K562 (cell line): Measurements from ENCODE around the gene PLCB1. TPM values are rescaled to one million over a fixed set of nuclear protein-coding genes. Genes with fewer than 3 reads are reported as not detected.

Experiments
- ATAC-seq: fragments of 200-7000 bp; cut with Tn5 transposase; 3 replicates; pipeline ENCODE4 v1.9.1; 2020; ENCODE audit warnings: moderate library complexity
- BruUV-seq: library from RNA; stranded (reverse); fragments of 400-500 nt; replicated peaks from 2 replicates; lab custom pipeline; 2021; lab: Mats Ljungman, UMichigan
- CTCF ChIA-PET: fragments of 300-600 bp; formaldehyde crosslinking; extraction: SDS; loops from one replicate; lab custom pipeline; 2021; ENCODE audit warnings: low intra/inter-chr PET ratio; lab: Yijun Ruan, JAX
- POLR2A ChIA-PET: fragments of 300-600, 350-650 bp; sonication (Branson Sonifier 250); formaldehyde crosslinking; extraction: SDS; loops from one replicate; lab custom pipeline; 2021; ENCODE audit warnings: antibody characterized with exemption, inconsistent platforms; lab: Yijun Ruan, JAX
- DNase-seq, 4 experiments: peaks; one replicate each; pipeline versions ENCODE4 v3.0.0 to v3.0.0-alpha.2; 2011 to 2018; ENCODE audit warnings: low spot score in 3 of 4, mixed read lengths in 3 of 4; ENCODE audit errors: extremely low read depth in 1 of 4
- FAIRE-seq: peaks from 2 replicates; lab custom pipeline; 2011; peaks lifted over from hg19 to GRCh38; lab: Jason Lieb, UNC
- H2AFZ ChIP-seq: 2 replicates; pipeline ENCODE4 v1.6.0; 2011; ENCODE audit warnings: low read depth, low read length, control low read depth, inconsistent platforms
- H3K27ac ChIP-seq: fragments of 200-600 bp; 3 replicates; pipeline ENCODE4 v1.8.0; 2011; ENCODE audit warnings: low read depth, mild to moderate bottlenecking, control low read depth, inconsistent platforms, low read length, moderate library complexity, mixed read lengths; ENCODE audit errors: extremely low read depth
- H3K27me3 ChIP-seq, 2 experiments: fragments of 300-600 bp in 1 of 2; 2 replicates in 1 of 2; 3 replicates in 1 of 2; pipeline versions ENCODE4 v1.6.0 to v1.8.0; 2011; ENCODE audit warnings: inconsistent platforms in 2 of 2, low read length in 2 of 2, mild to moderate bottlenecking in 1 of 2, mixed read lengths in 1 of 2, moderate library complexity in 1 of 2; ENCODE audit not compliant: control insufficient read depth in 2 of 2, insufficient read depth in 2 of 2
- H3K36me3 ChIP-seq: fragments of 300-600 bp; 3 replicates; pipeline ENCODE4 v1.8.0; 2011; ENCODE audit warnings: mild to moderate bottlenecking, low read length, inconsistent platforms; ENCODE audit not compliant: control insufficient read depth, insufficient read depth
- H3K4me1 ChIP-seq, 2 experiments: fragments of 200-600 bp in 1 of 2; replicated peaks in 1 of 2; 2 replicates in 1 of 2; 3 replicates in 1 of 2; pipeline versions ENCODE4 v1.5.1 to v1.8.0; 2011; ENCODE audit warnings: inconsistent platforms in 2 of 2, low read length in 2 of 2, mild to moderate bottlenecking in 1 of 2, mixed read lengths in 1 of 2, moderate library complexity in 1 of 2; ENCODE audit not compliant: control insufficient read depth in 2 of 2, insufficient read depth in 2 of 2
- H3K4me2 ChIP-seq: 2 replicates; pipeline ENCODE4 v1.6.1; 2011; ENCODE audit warnings: low read length, control low read depth, inconsistent platforms, mixed read lengths; ENCODE audit not compliant: insufficient read depth
- H3K4me3 ChIP-seq: fragments of 200-600 bp; sonication (generic), shearing (Covaris generic); 2 replicates; pipeline ENCODE4 v1.5.1; 2016; ENCODE audit warnings: control low read depth, inconsistent platforms
- H3K79me2 ChIP-seq: fragments of 200-600 bp; 3 replicates; pipeline ENCODE4 v1.8.0; 2011; ENCODE audit warnings: low read length, inconsistent platforms; ENCODE audit not compliant: control insufficient read depth, insufficient read depth
- H3K9ac ChIP-seq, 2 experiments: 2 replicates each; pipeline versions ENCODE4 v1.6.0 to v1.6.1; 2011; ENCODE audit warnings: low read depth in 2 of 2, low read length in 2 of 2, control low read depth in 1 of 2, inconsistent platforms in 1 of 2, mild to moderate bottlenecking in 1 of 2, mixed read lengths in 1 of 2; ENCODE audit not compliant: insufficient read depth in 1 of 2
- H3K9me1 ChIP-seq: one replicate; pipeline ENCODE4 v1.6.0; 2011; ENCODE audit warnings: inconsistent platforms, mild to moderate bottlenecking, low read length, moderate library complexity; ENCODE audit not compliant: control insufficient read depth, insufficient read depth
- H3K9me3 ChIP-seq: replicated peaks from 2 replicates; pipeline ENCODE4 v1.5.1; 2011; ENCODE audit warnings: low read depth, low read length, inconsistent platforms; ENCODE audit not compliant: control insufficient read depth, insufficient read depth
- H4K20me1 ChIP-seq: replicated peaks from 2 replicates; pipeline ENCODE4 v1.6.1; 2011; ENCODE audit warnings: low read length, inconsistent platforms, mixed read lengths; ENCODE audit not compliant: control insufficient read depth, insufficient read depth
- ETV5 ChIP-seq: sonication (generic); formaldehyde crosslinking; IDR thresholded peaks from 2 replicates; pipeline ENCODE4 v1.4.0; 2020; ENCODE audit warnings: low read depth, mild to moderate bottlenecking, missing genetic modification reagents
- FUS ChIP-seq: fragments of 200-400 bp; formaldehyde crosslinking; optimal IDR thresholded peaks from 2 replicates; pipeline ENCODE3; 2017; ENCODE audit warnings: low read depth, low read length
- GMEB1 ChIP-seq: fragments of 250-450 bp; sonication (Bioruptor Pico); IDR thresholded peaks from 2 replicates; pipeline ENCODE4 v1.4.0; 2020; ENCODE audit warnings: mild to moderate bottlenecking
- JUNB ChIP-seq: fragments of 450-650 bp; formaldehyde crosslinking; conservative IDR thresholded peaks from 2 replicates; pipeline ENCODE4 v1.4.0; 2020; ENCODE audit warnings: mild to moderate bottlenecking
- MEIS2 ChIP-seq: fragments of 450-650 bp; IDR thresholded peaks from 2 replicates; pipeline ENCODE4 v1.6.1; 2014; ENCODE audit warnings: mild to moderate bottlenecking; ENCODE audit not compliant: partially characterized antibody
- MITF ChIP-seq: IDR thresholded peaks from 2 replicates; pipeline ENCODE4 v1.6.1; 2014; ENCODE audit warnings: antibody characterized with exemption
- PHF8 ChIP-seq: fragments of 200-600 bp; sonication (generic); IDR thresholded peaks from 2 replicates; pipeline ENCODE4 v1.6.1; 2012; ENCODE audit warnings: mixed run types, mild to moderate bottlenecking, inconsistent platforms, low read length, moderate library complexity, borderline replicate concordance
- RBBP5 ChIP-seq: fragments of 200-600 bp; sonication (generic); IDR thresholded peaks from 2 replicates; pipeline ENCODE4 v1.6.1; 2012; ENCODE audit warnings: borderline replicate concordance, mild to moderate bottlenecking, low read length, control low read depth, inconsistent platforms; ENCODE audit not compliant: insufficient read depth, poor library complexity, severe bottlenecking
- ZNF644 ChIP-seq: fragments of 200-800 bp; sonication (Bioruptor generic); IDR thresholded peaks from 2 replicates; pipeline ENCODE4 v1.6.1; 2016; ENCODE audit warnings: low read depth, missing genetic modification characterization, missing compliant biosample characterization
- WGBS: fragments of 100-300 bp; shearing (Covaris generic); methylation state at CpG from one replicate; pipeline ENCODE4 v1.1.6; 2016; ENCODE audit warnings: low coverage, mixed read lengths; ENCODE audit not compliant: insufficient coverage; ENCODE audit errors: missing lambda C conversion rate; 5-methylcytosine and 5-hydroxymethylcytosine counted together
- in situ Hi-C: fragments of 300-500 bp; cut with MboI; formaldehyde crosslinking; loops from 4 replicates; pipeline ENCODE4 v1.15.0; 2018; ENCODE audit warnings: inconsistent platforms, mixed read lengths
- intact Hi-C: fragments of 100-400 bp; cut with micrococcal nuclease; formaldehyde crosslinking; loops from 2 replicates; pipeline ENCODE4 v1.14.2; 2022
- polyA plus RNA-seq, 8 experiments: library from polyadenylated mRNA; depleted of rRNA in 4 of 8; stranded (reverse) in 5 of 8; unstranded in 3 of 8; fragments of >200 nt; fragmentation: Nextera tagmentation in 2 of 8; fragmentation: Illumina TruSeq in 1 of 8; extraction: Ambion mirVana in 2 of 8; extraction: Trizol in 1 of 8; gene quantifications; 2 replicates each; pipeline versions ENCODE4 v1.2.1 to v1.2.3, GENCODE V29; 2011 to 2014; ENCODE audit warnings: inconsistent platforms in 1 of 8, missing spikeins in 1 of 8
- total RNA-seq, 7 experiments: library from RNA; depleted of rRNA in 6 of 7; stranded (reverse); fragments of >200 nt in 6 of 7; fragmentation: Illumina TruSeq in 2 of 7; extraction: Trizol in 2 of 7; gene quantifications; 2 replicates each; pipeline versions ENCODE4 v1.2.1 to v1.2.3, GENCODE V29; 2011 to 2021; ENCODE audit warnings: low replicate concordance in 1 of 7
- TF ChIP-seq, protein P1 (sequence below): sonication (generic); formaldehyde crosslinking; IDR thresholded peaks from 2 replicates; pipeline ENCODE4 v1.8.1; 2023; ENCODE audit warnings: mild to moderate bottlenecking, missing genetic modification reagents

PLCB1 gene
- total and polyA plus RNA-seq, 9 of the 15 experiments (the other 6 are each of a cell fraction or from before 2014, with no cell fraction given): 0.34 to 3.1 (median 1.3) TPM

DNA sequence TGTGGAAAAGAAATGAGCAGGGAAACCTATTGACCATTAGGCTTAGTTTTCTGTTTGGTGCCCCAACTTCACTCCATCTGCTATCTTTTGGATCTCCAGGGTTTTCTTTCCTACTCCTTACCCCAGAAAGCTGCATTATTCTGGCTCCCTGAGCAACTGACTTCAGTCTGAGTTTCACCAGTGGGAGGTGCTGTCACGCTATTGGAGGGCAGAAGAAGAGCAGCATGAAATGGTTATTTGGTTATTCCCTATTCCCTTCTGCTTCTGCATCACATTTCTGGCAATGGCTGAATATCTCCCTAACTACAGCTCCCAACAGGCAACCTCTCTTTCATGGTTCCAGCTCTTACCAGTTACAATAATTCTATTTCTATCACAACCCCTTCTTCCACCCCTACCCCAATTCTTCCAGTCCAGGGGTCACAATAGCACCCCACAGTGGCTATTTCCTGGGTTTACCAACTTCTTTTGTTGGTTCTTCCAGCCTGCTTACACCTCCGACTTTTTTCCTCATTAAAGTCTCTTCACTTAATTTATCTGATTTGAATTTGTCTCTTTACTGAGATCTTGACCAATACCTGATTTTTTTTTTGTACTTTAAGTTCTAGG lies 311.5 kb downstream of the PLCB1 start:
- H3K9me1 ChIP-seq: no peaks in the 10 kb centered on the region
- ChIA-PET CTCF (interaction anchor here (0.5 kb wide), 1 partner anchor 401 kb away, joined by 3 read pairs; no protein-coding TSS in a partner anchor), POLR2A (no interaction called here)
- BruUV-seq: no TSS peak
- in situ Hi-C loops: no loop called here
- WGBS: 0% methylated on average over 2 of the region's 2 CpGs
- H3K36me3 ChIP-seq: no peaks in the 10 kb centered on the region
- no peaks in the 10 kb centered on the region for H4K20me1 ChIP-seq
- DNase-seq (no peak), FAIRE-seq (no peak), ATAC-seq (no peak)
- no peaks in the 10 kb centered on the region for H3K4me1 ChIP-seq
- H3K9me3 ChIP-seq: no peaks in the 10 kb centered on the region
- intact Hi-C loops: no loop called here
- no peak overlapping the region for H3K4me2 ChIP-seq
- H3K4me3 ChIP-seq: no peak overlapping the region
- no peaks in the 10 kb centered on the region for H3K27me3 ChIP-seq
- H3K27ac ChIP-seq: no peak overlapping the region
- no peaks in the 10 kb centered on the region for H3K79me2 ChIP-seq
- no peak overlapping the region for H3K9ac ChIP-seq
- H2AFZ ChIP-seq: no peak overlapping the region
- TF ChIP-seq ETV5: no peak
- no peak for TF ChIP-seq JUNB
- no peak for TF ChIP-seq MITF
- no peak for TF ChIP-seq PHF8
- no peak for TF ChIP-seq FUS
- TF ChIP-seq MEIS2: no peak
- no peak for TF ChIP-seq ZNF644 (tag)
- TF ChIP-seq RBBP5: no peak
- no peak for TF ChIP-seq GMEB1
- TF ChIP-seq, protein P1, sequence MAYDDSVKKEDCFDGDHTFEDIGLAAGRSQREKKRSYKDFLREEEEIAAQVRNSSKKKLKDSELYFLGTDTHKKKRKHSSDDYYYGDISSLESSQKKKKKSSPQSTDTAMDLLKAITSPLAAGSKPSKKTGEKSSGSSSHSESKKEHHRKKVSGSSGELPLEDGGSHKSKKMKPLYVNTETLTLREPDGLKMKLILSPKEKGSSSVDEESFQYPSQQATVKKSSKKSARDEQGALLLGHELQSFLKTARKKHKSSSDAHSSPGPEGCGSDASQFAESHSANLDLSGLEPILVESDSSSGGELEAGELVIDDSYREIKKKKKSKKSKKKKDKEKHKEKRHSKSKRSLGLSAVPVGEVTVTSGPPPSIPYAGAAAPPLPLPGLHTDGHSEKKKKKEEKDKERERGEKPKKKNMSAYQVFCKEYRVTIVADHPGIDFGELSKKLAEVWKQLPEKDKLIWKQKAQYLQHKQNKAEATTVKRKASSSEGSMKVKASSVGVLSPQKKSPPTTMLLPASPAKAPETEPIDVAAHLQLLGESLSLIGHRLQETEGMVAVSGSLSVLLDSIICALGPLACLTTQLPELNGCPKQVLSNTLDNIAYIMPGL (CRISPR knock-in tag): no peak
